ENCODE measurements around the gene MT4.

MT4 gene

DNA sequence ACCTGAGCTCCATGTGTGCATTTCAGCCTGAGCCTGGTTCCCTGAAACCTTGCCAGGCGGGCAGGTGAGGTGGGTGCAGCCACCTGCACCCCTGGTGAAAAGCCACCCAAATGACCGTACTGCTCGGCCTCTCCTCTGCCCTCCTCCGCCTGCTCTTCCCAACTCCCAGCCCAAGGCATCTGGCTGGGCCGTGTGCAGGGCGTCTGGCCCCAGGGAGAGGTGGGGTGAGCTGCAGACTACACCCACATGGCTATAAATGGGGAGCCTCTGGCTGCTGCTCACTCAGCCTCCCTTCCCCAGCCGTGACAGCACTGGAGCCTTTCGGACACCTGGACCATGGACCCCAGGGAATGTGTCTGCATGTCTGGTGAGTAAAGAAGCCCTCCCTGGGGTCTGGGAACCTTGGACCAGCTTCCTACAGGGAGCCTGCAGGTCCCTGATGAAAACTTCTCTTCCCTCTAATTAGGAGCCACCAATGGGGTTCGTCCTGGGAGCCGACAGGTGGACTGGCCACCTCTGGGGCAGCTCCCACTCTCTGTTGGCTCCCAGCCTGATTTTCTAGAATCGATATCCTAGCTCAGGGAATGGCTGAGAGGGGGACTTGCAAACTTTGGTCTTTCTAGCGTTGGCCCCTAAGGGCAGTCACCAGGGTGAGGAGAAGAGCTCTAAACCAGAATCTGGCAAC lies at the start of gene MT4:
Gene MT4 (plus strand): TSS at position 281 of the 685 bp plus-strand sequence. CDS start 56 bp downstream, at position 337.
- no peak for DNase-seq (ENCODE audit: low read depth)

- no peak for DNase-seq (ENCODE audit: low read depth)
These were observed 49.2 kb upstream of the MT4 start for GRCh38 chr16:56515665-56516064.

DNA sequence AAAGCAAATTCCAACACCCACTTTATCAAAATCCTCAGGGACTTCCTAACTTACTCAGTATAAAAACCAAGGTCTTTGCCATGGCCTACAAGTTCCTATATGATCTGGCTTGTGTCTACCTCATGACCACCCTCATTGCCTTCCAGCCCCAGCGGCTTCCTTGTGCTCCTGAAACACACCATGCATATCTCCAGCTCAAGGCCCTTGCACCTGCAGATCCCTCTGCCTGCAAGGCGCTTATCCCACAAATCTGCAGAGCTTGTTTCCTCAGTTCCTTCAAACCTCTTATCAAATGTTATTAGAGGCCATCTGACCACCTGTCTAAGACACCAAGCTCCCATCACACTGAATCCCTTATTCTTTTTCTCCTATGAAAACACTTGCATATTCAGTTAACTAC lies 47.7 kb upstream of the MT4 start:
- DNase-seq (ENCODE audit: low read depth): no peak

DNA sequence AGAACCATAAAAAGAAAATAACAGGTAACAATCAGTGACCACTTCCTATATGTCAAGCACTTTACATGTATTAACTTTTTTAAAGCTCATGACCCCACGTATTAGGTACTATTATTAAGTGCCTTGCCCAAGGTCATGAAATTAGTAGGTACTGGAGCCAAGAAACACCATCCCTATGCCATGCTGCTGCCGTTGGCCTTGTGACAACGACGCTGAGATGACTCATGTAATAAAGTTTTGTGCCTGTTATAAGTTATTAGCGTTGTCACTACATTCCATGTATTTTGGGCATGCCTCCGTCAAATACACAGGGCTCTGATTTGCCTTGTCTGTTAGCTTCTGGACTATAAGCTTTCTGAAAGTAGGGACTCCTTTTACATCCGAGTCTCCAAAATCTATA lies 46.4 kb upstream of the MT4 start:
- DNase-seq (ENCODE audit: low read depth): no peak

GRCh38 chr16:56519459-56520250 lies 45.2 kb upstream of the MT4 start, which contains the start of gene BBS2:
Gene BBS2, minus strand, starts transcription at chr16:56520024. Its CDS starts 162 bp downstream, at chr16:56519862.
- DNase-seq (ENCODE audit: low read depth): peak; percentile 91

DNA sequence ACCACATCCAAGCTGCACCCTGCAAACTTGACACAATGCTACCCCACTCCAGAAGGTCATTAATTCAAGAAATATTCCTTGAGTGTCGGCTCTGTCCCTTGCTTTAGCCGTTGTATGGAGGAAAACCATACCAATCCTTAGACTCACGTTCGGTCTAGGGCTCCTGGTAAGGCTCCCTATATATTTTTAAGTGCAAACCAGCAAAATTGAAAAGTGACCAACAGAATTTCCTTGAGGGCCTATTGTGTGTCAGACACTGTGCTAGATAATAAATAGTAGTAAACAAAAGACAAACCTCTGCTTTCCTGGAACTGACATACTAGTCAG lies 44.7 kb upstream of the MT4 start:
- no peak for DNase-seq (ENCODE audit: low read depth)

DNA sequence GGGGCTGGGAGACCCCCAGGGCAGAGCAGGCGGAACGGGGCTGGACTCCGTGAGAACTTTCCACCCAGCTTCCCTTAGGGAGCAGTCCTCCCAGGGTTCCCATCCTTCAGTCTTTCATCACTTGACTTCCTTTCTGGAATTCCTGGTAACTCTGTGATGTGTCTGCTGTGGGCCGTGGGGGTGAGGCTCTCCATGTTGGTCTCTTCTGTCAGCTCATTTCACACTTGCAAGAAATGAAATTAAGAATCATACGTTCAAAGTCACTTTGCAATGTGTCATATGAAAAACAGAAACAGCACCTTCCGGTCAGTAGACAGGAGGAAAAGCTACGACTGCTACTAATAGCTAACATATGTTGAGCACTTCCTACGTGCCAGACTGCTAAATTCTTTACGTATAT lies 39.6 kb upstream of the MT4 start:
- no peak for DNase-seq (ENCODE audit: low read depth)

GRCh38 chr16:56530872-56531271 lies 34.0 kb upstream of the MT4 start:
- no peak for DNase-seq (ENCODE audit: low read depth)

DNA sequence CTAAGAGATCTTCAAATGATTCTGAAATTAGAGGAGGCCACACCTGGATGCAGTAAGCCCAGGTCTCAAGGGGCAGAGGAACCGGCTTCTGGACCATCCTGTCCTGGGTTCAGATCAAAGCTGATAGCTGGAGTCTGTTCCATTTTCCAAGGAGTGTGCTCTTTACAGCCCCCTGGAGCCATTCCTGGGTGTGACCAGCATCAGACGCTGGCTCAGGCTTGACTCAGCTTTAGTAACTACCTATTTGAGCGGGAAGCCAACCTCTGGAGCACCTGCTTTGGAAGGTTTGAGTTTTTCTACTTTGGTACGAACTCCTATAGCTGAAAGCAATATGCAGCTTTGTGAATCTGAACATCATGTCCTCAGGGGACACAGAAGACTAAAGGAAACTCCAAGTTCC lies 32.2 kb upstream of the MT4 start:
- DNase-seq (ENCODE audit: low read depth): no peak

DNA sequence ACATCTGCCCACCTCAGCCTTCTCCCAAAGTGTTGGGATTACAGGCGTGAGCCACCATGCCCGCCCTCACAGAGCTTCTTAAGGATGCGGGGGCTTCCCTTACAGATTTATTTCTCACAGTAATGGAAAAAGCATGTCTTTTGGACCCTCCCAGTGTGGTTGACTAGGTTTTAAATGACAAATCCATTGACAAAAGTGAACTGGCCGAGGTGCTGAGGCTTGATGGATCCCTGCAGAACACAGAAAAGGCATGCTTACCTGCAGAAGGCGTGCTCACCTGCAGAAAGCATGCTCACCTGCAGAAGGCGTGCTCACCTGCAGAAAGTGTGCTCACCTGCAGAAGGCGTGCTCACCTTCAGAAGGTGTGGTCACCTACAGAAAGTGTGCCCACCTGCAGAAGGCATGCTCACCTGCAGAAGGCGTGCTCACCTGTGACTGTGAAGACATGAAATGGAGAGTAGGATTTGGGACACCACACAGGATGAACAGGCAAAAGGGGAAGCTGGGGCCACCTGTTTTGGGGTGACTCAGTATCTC lies 30.0 kb upstream of the MT4 start:
- no peak for DNase-seq (ENCODE audit: low read depth)

DNA sequence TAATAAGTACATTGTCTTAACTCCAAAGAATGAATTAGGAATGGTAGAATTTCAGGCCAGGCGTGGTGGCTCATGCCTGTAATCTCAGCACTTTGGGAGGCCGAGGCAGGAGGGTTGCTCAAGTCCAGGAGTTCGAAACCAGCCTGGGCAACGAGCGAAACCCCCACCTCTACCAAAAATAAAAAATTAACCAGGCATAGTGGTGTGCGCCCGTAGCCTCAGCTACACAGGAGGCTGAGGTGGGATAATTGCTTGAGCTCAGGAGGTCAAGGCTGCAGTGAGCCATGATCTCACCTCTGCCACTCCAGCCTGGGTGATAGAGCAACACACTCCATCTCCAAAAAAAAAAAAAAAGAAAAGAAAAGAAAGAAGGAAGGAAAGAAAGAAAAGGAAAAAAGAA lies 26.5 kb upstream of the MT4 start:
- no peak for DNase-seq (ENCODE audit: low read depth)

DNA sequence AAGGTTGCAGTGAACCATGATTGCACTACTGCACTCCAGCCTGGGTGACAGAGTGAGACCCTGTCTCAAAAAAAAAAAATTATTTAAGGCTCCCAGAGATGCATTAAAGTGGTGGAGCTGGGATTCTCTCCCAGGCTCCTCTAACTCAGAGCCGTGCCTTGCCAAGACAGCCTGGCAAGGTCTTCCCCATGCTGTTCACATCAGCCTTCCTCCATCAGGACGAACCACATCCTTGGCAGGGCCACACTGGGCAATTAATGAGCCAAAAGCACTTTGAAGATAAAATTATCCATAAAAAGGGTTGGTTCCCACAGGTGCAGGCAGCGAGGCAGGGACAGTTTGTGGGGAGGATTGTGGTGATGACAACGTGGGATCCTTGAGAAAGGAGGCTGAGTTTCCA lies 25.2 kb upstream of the MT4 start:
- DNase-seq (ENCODE audit: low read depth): no peak

- no peak for DNase-seq (ENCODE audit: low read depth)
These were observed 22.8 kb upstream of the MT4 start for GRCh38 chr16:56542039-56542438.

DNA sequence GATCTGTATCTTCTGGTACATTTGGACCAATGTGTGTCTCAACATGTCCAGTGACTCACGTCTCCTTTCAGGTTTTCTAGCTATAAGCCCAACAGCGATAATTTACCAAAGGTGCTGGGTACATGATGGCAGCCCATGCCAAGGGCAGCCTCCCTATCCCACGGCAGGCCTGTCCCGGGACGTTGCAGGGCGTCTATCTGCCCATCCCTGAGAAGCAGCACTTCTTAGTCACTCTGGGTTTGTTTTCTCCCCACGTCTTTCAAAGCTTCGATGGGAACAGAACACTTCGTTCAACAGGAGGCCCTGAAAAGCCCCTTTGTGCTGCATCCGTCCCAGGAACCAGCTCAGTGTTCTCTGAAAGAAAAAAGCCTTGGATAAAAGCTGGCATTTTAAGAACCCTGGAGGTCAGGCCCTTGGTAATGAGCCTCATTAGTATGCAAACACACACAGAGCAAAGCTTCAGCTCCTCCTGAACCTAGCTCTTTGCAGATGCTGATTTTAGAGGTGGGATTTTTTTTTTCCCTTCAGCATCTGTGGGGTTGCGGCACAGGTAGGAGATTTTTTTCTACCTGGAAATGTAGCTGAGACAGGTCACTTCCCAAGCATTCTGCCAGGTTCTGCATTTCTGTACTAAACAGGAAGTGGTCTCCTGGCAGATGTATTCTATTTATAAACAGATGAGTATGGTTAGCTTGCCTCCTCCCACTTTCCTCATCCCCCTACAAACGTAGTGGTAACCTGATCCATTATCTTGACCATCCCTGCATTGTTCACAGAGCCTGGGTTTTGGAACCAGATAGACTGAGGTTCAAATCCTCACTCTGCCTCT lies 17.5 kb upstream of the MT4 start:
- DNase-seq (ENCODE audit: low read depth): no peak

GRCh38 chr16:56547949-56548567 lies 16.8 kb upstream of the MT4 start:
- DNase-seq (ENCODE audit: low read depth): no peak

- DNase-seq (ENCODE audit: low read depth): no peak
These were observed 15.7 kb upstream of the MT4 start for GRCh38 chr16:56549161-56549560.

DNA sequence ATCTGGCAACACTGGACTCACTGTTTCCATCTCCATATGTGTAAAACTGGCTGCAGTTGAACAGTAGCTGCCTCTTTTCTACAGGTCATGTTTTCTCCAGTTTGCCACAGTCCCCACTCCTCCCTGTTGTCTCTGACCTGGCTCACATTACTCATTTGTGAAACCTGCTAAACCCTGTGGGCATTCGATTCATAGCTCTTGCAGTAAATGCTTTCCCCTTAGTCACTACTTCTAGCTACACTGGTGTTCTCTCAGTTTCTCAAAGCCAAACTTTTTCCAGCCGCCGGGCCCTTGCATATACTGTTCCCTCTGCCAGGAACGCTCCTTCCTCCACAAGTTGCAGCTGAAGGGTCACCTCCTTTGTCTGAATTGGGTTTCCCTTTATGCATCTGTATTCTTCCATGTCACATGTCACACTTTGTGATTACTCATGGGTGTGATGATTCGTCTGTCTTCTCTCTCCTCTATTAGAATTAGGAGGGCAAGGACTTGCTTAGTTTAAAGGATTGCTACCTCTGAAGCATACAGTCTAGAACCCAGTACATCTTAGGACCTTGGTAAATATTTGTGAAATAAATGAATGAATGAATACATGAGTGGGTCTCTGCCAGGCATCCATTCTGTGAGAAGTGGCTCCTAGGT lies 15.0 kb upstream of the MT4 start:
- DNase-seq (ENCODE audit: low read depth): no peak

DNA sequence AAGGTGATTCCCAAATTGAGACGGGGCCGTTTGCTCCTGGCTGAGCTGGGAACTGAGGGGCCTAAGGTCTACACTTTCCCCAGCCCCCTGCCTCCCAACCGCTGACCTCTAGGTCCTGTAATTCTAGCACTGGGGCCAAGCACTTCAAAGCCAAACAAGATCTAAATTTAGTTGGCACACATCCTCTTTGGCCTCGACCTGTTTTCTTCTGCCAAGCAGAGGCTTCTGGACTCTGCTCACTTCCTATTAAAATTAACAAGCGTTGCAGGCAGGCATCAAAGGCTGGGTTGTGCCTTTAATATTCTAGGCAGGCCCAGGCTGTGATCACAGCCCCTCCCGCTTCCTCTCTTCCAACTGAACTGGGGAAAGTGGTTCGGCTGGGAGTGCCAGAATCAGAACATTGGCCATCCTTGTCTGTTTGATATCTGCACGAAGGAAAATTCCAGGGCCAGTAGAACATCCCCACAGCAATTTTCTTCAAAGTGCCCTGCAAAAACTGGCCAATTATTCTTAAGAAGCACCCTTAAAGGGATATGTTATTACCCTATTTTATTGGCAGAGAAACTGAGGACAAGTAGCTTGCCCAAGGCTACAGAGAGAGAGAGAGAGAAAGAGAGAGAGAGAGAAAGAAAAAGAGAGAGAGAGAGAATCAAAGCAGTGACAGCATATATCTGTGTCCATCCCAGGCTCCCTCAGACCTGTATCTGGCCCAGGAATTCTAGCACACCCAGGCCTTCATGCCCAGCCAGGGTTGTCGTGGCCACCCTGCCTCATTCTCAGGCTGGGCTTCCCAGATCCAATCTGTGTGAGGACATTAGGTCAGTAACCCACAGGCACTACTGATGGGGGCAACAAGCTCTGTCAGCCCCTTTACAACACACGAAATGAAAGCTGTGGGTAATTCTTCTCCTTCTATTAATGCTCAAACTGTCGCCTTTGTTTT lies 12.8 kb upstream of the MT4 start:
- DNase-seq (ENCODE audit: low read depth): no peak

DNA sequence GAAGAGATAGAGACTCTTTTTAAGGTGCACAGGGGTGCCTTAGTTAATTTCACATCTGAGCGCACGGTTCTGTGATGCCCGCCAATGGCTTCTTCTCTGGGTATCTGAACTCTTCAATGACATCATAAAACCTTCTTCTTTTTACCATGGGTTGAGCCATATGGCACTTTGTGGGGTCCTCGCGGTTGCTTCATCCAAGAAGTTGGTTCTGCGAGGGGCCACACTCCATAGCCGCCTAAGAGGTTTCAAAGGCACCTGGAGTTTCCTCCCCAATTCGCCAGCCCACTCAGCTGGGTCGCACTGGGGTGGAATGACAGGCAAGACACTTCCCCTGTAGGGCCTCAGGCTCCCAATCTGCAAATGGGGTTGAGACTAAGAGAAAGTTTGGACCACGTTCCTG lies 10.4 kb upstream of the MT4 start:
- no peak for DNase-seq (ENCODE audit: low read depth)

GRCh38 chr16:56558024-56558747 lies 6.7 kb upstream of the MT4 start:
- DNase-seq (ENCODE audit: low read depth): no peak
